HG02970 (cell line): ENCODE data around the gene ARHGAP8.

Experiments used
- ATAC-seq: cut with Tn5 transposase; IDR thresholded peaks from one replicate; pipeline ENCODE4 v1.9.1; 2021; ENCODE audit warnings: mild to moderate bottlenecking, moderate library complexity, moderate number of reproducible peaks; ENCODE audit not compliant: unreplicated experiment, low FRiP score

Gene ARHGAP8

DNA sequence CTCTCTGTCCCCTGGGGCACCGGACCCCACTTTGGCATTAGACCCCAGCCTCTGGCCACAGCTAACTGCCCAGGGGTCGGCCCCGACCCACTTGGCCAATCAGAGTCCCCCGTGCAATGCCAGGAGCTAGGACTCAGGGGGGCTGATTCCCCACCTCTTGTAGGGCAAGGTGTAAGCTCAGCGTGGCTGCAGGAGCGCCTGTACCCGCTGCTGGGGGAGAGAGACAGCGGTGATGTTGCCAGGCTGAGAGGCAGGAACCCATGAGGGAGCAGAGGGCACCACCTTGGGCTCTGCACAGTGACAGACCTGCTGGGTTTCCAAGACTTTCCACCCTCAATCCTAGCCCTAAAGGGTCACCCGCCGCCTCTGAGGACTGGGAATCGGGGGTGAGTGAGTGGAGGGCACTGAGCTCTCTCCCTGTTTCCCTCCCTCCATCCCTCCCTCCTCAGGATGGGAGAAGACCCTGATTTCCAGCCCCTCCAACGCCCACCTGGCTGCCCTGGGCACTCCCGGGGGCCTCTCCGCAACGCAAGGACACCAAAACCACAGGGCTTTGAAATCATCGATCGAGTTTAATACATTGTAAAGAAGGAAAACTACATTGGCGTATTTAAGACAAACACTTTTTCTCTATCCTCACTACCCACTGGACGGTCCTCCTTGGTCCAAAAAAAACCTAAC lies 128.4 kb downstream of the ARHGAP8 start:
- ATAC-seq = no peak

DNA sequence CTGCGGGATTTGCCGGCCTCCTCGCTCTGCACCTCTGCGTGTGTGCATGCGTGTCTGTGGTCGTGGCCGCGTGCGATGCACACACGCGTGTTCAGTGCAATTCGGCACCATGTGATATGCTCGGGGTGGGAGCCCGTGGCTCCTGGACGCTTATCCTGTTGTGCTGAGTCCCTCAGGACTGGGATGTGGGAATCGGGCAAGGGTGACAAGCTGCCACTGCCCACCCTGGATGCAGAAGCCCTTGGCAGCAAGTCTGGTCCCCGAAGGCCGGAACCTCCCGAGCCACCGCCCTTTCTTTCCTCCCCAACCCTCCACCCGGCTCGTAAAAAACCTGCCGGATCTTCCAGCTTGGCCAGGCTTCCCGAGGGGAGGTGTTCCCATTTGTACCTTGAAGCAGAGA lies 129.2 kb downstream of the ARHGAP8 start:
- no peak for ATAC-seq

DNA sequence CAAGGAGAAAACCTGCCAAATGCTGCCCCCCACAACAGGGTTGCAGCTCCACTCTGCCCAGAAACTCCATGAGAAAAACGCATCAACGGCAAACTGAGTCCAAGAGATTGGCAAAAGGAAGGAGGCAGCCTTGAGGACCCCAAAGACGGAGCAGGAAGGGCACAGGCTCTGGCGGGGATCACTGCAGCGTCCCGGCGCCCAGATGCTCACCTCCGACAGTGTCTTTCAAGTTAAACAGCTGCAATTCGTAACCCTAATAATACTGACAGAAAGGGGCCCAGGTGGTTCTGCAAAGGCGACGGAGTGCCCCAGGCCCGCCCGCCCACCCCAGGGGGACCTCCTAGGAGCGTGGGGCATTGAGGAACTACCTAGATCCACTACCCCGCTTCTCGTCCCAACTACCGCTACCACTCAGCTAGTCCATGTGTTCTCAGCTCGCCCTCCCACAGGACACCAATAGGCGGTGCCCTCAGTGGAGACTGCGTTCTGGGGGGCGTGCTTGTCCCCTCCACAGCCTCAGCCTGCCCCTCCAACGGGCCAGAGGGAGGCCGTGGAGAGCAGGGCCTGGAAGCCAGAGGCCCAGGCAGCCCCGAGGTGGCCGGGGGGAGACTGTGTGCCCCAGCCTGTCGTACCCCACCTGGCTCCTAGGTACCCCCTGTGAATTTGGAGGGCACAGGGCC lies 130.0 kb downstream of the ARHGAP8 start:
- ATAC-seq = no peak

DNA sequence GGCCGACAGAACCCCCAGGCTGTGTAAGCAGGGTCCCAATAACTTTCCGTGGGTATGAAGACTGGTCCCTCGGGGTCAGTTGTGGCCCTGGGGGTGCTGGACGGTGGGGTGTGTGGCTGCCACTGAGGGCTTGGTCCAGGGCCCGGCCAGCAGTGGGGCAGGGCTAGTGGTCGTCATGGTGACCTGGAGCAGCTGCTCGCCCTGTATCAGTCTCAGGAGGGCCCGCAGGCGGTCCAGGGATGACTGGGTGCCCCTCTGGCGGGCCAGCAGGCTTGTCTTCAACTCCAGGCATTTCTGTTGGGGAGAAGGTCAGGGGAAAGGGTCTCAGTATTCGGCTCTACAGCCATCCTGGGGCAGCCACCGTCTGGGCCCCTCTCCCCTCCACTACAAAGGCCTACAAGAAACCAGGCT lies 130.6 kb downstream of the ARHGAP8 start:
- ATAC-seq = no peak

DNA sequence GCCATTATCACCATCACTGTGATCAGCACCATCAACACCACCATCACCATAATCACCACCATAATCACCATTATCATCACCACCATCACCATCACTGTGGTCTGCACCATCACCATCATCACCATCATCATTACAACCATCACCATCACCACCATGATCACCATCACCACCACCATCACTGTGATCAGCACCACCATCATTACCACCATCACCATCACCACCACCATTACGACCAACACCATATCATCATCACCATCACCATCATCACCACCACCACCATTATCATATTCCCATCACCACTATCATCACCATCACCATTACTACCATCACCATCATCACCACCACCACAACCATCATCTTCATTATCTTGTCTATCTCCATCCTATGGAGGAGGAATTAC lies 132.2 kb downstream of the ARHGAP8 start:
- ATAC-seq = no peak

DNA sequence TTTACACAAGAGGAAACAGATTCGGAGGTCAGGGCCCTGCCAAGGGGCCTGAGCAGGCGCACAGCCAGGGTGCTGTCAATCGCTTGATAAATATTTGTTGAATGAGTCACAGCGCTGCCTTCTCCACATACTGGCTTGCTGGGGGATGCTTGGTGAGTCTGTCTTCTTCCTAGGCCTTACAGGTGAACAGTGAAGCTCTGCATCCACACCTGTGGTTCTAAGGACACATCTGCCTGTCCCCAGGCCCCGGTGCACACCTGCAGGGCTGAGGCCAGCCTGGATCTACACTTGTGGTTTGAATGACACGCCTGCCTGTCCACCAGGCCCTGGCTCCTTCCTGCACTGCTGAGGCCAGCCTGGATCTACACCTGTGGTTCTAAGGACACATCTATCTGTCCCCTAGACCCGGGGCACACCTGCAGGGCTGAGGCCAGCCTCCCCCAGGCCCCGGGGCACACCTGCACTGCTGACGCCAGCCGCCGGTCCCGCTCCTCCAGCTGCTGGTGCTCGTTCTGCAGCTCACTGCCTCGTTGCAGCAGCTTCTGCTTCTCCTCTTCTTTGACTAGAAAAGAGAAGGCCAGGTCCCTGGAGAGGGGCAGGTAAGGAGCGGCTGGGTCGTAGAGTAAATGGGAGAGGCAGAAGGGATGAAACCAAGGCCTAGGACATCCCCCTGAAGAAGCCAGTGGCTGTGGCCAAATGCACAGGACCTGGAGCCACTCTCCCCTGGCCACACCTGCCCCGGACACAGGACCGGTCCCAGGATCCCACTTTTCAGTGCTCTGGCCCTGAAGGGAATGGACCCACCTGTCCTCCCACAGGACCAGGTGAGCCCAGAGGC lies 132.8 kb downstream of the ARHGAP8 start:
- ATAC-seq = no peak

DNA sequence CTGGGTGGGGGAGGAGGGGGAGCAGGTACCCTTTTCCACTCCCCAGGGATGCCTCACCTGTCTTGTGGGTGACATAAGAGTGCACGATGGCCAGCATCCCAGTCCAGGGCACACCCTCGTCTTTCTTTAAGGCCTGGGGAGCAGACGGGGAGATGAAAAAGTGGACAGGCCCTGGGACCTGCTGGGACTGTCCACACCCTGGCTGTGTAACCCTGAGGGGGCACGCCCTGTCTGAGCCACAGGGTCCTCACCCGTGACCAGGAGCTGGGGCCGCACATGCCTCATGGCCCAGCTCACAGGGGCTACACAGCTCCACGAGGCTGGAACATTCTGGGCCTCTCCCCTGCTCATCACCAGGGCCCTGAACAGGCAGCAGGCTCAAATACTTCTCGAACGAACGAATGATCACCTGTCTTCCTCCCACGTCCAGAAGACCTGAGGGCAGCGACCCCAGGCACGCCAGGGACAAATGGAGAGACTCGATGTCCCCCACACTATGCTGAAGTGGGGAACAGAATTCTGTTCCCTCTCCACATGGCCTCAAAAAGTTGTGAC lies 133.5 kb downstream of the ARHGAP8 start:
- no peak for ATAC-seq

DNA sequence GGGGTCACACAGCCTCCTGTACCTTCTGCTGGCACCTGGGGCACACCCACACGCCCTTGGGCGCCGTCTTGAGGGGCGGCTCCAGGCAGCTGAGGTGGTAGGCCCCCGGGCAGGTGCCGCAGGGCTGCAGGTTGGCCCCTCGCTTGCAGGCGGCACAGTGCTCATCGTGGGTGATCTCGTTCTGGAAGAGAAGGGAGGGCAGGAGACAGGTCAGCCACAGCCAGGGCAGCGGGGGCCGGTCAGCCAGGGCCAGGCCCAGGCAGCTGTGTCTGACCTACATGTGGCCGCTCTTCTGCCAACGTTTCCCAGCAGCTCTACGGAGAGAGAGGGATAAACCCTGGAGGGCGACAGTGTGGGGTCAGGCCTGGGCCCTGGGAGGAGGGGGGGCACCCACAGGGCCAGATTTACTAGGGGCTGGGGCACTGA lies 135.6 kb downstream of the ARHGAP8 start:
- no peak for ATAC-seq

DNA sequence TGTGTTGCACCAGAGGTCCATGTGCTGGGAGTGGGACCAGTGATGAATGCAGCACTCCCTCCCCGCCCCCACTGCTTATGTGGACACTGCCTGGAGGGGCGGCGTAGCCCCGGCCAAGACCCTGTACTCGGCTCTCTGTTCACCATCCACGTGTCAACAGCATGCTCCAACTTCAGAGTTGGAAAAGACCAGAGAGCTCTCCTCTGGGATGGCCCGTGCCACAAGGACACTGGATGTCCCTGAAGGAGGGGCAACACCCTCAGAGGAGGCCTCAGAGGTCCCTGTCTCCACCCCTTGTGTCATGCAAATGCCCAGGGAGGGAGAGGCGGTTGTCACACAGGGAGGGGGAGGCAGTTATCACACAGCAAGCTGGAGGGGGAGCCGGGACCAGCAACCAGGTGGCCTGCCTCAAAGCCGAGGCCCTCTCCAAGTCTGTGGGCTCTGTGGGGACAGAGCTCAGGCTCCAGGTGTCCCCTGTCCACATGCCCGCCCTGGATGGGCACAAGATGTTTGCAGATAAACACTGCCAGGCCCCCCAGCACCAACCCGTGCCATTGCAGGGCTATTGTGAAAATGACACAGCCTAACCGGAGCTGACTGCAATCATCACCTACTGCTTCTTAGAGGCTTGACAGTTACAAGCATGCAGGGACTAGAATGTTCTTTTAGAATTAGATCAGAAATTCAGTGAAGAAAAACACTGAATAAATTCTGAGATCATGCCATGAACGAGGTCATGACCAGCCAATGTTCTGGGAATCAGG lies 136.3 kb downstream of the ARHGAP8 start:
- no peak for ATAC-seq

DNA sequence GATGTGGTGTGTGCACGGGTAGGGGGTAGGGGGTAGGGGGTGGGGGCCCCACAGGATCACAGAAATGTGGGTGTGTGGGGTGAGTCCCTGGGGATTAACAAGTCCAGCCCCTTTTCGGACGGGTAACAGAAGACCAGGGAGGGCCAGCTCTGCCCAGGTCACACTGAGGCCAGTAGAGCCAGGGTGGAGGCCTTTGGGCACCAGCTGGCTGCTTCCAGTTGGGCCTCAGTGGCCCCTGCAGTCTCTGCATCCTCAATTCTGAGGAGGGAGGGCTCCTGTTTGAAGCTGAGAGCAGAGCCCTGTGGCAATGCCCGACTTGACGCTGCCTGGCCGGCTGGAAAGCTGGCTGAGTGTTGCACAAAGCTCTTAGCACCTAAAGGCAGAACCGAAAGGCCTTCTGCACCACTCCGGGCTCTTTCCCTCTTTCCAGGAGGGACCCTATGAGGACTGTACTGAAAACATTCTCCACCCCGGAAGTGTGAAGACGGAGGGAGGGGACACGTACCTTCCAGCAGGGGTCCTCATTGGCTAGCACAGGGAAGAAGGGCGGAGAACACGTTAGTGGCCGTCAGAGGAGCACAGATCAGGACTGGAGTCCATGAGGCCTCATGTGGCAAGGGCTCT lies 137.0 kb downstream of the ARHGAP8 start:
- ATAC-seq = no peak

DNA sequence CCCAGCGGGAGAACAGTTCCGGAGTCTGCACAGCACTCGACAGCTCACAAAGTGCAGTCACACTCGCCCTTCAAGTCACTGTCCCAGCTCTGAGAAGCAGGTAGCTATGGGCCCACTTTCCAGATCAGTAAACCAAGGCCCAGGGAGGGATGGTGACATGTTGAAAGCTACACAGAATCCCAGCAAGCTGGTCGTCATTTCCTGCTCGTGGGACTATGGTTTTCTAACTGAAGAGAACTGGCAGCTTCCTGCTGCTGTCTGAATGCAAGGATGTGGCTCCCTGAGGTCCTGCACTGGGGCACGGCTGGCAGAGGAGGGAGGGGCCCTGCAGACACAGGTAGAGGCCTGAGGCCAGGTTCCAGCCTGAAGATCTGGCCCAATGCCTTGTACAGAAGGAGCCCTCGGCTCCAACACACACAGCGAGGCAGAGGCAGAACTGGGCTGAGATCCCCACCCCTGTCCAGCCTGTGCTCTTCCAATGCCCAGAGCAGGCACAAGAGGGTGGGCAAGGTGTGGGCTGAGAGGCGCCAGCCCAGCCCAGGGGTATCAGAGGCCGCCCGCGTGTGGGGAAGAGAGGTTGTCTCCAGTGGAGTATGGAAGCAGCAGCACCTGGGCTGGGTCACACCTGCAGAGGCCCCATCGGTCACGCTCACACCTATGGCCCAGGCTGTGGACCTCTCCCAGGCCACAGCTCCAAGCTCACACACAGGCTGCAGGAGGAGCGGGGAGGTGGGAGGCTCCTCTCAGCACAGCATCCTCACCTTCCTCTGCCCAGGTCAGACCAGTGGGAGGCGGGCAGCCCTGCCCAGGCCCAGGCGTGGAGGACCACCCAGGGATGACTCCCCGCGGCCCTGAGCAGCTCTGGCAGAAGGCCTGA lies 138.3 kb downstream of the ARHGAP8 start:
- no peak for ATAC-seq

DNA sequence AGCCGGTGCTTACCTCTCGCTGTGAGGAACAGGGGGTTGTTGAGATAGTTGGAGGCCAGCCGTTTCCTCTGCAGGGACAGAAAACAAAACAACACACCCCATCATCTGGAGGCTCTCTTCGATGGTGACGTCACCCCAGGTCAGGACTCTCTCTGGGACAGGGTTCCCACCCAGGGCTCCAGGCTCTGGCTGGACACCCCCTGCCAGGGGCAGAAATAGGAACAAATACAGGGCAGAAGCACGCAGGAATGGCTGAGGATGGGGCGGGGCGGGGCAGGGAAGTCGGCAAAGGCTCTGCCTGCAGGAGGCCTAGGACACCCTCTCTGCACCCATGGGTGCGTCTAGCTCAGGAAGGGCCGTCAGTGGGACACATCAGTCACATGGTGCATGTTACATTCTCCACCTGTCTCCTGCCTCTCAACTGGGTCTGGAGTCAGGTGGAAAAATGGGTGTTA lies 138.9 kb downstream of the ARHGAP8 start:
- no peak for ATAC-seq

DNA sequence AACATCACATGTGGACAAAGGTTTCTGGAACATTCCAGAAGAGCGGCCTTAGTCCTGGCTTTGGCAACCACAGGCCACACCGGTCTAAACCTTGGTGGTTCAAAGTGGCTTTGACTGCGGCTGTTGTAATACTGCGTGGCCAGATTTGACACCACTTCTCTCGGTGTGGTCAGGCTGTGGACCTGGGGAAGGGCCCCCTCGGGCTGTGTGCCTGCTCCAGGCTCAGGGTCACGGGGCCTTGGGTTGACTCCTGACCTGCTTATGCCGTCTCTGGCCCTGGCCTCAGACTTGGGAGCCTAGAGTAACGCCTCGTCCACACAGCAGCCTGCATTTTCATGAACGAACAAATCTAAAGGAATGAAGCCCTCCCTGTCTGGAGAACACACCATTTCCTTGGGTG lies 139.4 kb downstream of the ARHGAP8 start:
- ATAC-seq = no peak

DNA sequence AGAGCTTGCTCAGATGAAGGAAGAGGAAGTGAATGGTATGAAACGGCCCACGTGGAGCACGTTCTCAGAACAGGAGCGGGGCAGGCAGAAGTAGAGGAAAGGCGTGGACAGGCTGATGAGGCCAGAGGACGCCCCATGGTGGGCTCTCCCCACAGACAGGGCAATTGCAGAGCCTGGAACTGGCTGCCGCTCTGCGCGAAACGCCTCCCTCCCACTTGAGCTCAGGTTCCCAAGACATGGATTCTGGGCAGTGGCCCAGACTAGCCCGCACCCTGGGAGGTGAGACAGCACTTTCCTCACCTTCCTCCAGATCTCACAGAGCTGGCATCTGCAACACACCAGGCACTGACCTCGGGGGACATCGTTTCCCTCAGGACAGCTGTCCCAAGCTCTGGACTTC lies 139.9 kb downstream of the ARHGAP8 start:
- no peak for ATAC-seq

DNA sequence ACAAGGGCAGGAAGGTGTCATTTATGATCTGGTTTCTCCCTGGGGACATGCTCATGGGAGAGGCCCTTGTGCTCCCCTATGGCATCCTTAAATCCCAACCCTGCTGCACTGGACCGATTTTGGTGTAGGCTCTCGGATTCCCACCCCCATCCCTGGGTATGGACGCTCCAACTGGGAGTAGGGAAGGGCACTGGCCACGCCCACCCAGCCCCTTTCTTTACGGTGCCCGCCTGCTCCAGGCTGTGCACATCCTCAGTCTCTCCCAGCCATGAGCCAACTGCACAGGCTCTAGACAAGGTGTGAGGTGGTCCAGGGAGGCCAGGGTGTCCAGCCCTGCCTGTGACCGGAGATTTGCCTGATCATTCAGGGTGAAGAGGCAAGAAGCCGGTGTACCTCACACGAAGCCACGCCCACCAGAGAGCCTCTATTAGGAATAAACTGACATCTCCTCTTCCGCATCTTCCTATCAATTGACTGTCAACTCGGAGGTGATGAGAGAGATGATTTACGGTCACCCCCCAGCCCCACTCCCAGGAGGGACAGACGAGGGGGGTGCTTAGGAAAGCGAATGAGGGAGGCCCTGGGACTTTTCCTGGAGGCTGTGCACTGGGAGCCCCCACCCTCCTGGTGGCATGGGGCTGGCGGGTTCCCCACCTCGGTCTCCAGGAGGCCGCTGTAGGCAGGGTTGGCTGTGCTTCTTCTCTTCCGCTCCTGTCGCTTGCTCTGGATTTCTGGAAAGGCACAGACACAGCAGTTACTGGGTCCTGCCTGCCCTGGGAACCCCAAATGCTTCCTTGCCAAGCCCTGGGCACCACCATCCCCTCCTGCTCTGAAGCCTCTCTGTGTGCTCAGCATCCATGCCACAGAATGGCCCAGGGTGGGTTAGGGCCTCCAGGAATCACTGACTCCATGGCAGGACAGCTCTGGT lies 140.7 kb downstream of the ARHGAP8 start:
- ATAC-seq = no peak

DNA sequence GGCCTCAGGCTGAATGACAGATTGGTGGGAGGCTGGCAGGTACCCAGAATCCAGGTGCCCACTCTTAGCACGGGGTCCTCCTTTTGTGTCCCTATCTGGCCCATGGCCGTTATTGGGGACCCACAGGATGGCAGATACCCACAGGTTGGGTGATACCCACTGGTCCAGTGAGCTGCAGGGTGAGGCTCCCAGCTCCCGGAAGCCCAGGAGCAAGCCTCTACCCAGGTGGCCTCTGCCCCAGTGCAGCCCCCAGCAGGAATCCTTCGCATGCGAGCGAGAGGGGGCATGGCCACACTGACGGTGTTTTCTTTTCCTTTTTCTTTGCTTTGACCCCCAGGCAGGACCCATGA lies 141.3 kb downstream of the ARHGAP8 start:
- ATAC-seq = no peak

DNA sequence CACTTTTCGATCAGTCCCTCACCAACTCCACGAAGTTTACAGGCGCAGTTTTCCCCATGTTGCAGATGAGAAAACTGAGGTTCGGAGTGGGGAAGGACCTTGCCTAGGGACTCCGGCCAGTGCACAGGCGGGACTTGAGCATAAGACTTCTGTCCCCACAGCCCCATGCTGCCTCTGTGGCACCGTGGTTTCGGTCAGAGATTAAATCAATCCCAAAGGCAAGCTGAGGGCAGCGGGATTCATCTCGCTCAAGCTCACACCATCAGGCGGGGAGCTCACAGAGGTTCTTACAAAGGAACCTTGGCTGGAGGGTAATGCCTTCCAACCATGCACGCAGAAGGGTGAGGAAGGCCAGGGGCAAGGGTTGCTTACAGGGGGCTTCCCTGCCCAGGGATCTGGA lies 141.9 kb downstream of the ARHGAP8 start:
- no peak for ATAC-seq

DNA sequence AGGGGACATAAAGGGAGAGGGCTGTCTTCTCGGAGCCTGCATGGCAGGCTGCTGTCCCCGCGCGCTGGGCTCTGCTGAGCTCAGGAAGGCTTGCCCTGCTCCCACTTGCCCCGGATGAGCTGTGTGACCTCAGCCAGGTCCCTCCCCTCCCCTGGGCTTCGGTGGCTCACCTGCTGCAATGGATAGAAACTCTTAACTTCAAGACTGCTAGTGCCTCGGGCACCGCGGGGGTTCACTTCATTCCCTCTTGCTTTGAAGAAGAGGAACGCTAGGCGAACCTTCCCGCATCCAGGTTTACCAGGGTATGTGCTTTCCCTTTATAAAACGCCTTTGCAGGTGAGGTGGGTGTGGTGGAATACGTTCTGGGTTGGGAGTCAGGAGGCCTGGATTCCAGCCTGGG lies 142.4 kb downstream of the ARHGAP8 start:
- no peak for ATAC-seq
